ENCODE measurements around the gene LHFPL3.
"Not testable (repeated sequence)": the region's sequence is repeated elsewhere in the genome, so short reads cannot be mapped to it uniquely, and the experiment has no call there.

LHFPL3 gene

DNA sequence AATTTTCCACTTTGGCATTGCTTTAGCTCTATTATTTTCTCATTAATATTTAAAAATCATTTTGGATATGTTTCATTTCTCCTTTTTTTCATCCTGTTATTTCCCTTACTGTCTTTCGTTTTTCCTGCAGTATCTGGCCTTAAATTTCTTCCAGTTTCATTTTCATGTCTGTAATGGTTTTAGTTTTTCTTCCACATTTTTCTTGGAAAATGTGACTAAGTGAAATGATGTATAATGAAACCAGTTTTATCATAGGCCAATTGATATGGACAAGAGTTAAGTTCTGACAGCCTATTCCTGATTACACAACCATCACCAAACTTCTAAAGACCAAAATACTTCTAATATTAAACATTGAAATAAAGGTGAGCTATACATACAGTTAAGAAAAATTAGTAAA, 158.5 kb downstream of the LHFPL3 start:
- DNase-seq, result no peak

DNA sequence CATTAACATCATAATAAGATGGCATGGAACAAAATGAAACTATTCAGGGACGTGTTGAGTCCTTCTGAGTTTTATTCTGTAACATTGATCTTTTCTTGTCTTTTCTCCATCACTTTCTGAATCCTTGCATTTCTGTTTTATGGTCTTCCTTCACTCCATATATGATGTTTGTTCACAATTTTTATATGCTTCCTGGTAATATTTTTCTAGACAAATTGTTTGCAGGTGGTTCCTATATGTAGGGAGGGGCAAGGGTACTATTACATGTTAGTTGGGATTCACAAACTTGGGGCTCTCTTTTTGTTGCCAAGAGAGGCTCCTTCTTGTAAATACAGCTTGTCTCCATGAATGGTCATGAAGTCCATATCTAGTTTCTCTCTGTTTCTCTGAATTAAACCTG, 159.2 kb downstream of the LHFPL3 start:
- no peak for DNase-seq

DNA sequence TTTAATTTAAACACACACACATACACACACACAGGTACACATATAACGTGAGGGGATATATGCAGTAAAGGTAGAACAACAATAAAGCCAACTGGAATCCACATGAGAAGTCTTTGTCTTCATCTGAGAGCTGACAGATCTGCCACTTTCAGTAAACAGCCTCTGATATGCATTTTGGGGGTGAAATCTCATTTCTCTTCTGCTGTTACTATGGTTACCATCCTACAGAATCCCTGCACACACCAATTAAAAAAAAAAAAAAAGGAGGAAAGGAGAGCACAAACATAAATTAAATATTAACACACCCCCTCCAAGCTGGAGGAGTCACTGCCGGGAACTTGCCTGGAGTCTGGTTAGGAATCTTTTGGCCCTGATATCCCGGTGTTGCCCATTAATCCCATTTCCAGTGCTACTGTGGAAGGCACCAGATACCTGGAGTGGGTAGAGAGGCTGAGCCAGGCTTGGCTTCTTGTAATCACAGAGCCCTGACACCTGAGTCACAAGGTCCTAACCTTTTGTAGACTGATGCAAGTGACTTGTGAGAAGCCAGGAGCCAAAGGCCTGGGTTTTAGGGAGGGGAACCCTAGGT, 169.1 kb downstream of the LHFPL3 start:
- DNase-seq, result no peak

DNA sequence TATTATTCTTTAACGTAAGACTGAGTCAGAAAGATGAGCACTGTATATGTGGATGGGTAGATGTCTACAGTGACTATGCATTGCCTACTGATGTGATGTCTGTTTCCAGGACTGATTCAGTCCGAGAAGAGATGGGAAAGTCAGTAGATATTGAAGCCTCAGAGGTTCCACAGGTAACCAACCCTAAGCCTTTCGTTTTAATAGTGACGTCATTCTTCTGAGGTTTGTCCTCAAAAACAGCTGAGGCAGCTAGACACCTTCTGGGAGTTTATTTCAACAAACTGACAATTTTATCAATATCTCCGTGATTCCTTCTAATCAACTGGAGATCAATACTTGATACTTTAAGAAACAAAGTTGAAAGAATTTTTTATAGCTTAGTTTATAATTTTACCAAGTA, 171.6 kb downstream of the LHFPL3 start:
- DNase-seq, result no peak

DNA sequence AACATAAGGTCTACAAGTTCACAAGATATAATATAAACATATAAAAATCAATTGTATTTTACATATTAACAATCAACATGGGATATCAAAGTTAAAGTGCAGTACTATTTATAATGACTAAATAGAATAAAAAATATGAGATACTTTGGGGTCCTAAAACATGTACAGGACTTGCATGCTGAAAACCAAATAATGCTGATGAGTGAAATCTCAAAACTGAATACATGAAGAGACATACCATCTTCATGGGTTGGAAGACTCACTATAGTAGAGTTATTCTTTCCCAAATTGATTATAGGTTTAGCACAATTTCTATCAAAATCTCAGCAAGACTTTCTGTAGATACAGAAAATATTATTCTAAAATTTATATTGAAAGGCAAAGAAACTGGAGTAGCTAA, 181.5 kb downstream of the LHFPL3 start:
- DNase-seq, result no peak

DNA sequence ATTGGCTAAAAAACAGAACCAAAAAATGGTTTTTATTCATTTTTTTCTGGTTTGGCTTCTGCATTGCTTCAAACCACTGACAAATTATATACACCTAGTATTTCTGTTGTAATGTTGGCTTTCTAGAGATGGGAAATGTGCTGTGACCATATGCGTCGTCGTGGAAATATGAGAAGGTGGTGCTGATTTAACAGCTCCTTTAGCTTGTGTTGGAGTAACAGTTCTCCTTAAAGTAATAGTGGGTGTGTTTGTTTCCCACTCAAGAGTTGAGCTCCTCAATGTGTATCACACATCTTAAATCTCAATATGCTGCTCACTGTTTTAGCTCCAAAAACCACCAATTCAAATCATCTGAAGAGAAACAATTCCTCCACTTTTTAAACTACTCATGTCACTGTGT, 196.4 kb downstream of the LHFPL3 start:
- DNase-seq, result no peak

DNA sequence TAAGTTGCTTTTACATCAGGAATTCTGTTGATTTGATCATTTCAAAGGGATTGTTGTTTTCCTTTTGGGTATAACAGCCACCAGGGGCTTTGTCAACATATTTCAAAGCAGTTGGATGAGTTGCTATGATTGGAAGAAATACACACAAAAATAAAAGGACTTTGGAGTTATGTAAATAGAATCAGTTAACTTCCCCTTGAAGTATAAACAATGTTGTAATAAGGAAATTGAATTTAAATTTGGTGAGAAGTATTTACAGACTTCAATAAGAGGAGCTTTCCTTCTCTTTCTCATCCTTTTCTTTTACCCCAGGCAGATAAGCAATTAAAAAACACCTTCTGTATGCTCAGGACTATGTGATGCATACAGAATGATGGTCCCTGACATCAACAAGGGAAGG, 199.7 kb downstream of the LHFPL3 start:
- DNase-seq, result no peak

DNA sequence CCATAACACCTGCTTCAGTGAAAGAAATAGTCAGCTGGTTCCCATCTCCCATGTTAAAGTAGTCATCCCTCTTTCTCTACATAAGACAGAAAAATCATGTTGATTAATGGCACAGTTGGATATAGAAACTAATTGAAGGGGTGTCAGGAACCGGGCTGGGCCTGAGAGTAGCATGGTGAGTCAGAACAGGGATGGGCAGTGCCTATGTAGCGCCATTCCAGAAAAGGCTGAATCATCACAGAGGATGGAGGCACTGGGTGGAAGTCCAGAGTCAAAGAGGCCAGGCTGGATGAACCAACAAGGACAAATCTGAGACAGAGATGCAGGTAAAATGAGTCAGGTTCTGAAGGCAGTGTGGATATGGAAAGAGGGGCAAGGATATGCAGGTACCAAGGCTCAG, 201.2 kb downstream of the LHFPL3 start:
- no peak for DNase-seq

DNA sequence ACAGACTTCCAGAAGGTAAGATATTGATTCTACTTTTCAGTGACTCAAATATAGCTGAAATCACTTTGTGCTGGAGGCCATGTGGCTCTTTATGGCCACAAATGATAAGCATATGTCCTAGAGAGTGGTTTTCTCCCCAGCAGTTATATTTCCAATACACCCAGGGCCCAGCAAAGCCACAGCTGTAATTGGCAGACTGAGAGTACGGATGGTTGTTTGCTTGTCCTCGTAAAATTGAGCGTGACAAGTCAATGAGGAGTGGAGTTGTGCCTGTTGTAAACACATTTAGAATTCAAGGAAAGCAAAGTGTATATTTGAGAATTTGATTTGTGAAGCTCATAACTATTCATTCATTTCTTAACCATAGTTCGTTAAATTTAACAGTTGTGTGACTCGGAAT, 201.8 kb downstream of the LHFPL3 start:
- no peak for DNase-seq

DNA sequence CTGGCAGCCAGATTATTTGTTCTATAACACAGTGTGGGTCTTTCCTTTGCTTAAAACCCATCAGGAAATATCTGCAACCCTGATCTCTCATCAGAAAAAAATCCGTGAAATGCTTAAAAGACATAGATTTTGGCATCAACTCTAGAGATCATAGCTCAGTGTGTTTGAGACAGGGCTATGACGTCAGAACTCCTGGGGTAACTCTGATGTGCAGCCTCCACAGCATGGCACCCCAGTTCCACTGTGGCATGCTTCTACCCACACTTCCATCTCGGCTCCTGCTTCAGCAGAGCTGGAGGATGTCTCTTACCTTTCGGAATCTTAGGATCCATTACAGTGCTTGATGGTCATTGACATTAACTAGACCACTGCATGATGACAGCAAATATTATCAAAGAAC, 205.7 kb downstream of the LHFPL3 start:
- no peak for DNase-seq

DNA sequence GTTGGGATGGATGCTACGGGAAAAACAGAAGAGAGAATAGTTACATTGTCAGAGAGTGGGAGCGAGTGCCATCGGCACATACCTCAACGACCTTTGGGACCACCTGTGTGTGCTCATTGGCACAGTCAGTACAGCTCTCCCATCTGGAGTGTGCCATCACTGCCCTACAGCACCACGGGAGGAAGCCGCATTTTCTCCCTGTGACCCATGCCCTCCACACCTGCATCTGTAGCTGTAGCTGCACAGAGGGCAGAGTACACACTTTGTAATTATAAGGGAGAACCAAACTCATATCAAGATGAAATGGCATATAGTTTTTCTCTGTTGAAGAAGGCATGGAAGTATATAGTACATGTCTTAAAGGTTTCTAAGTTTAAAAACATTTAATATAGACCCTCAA, 207.4 kb downstream of the LHFPL3 start:
- no peak for DNase-seq

DNA sequence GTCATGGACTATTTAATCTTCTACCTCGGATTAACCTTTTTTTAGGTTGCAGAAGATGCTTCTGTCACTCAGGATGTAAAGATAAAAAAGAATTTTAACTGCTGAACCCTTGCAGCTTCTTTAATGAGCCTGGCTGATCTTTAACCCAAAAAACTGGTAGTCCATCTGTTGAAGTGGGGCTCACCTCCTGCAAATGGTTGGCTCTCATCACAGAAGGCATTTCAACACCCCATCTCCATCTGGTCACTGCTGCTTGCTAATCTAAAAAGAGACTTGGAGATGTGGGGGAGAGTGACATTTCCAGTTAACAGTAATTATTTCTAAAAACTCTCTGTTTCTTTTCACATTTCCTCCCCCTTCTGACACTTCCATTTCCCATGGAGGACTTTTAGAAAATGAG, 208.6 kb downstream of the LHFPL3 start:
- DNase-seq, result no peak

DNA sequence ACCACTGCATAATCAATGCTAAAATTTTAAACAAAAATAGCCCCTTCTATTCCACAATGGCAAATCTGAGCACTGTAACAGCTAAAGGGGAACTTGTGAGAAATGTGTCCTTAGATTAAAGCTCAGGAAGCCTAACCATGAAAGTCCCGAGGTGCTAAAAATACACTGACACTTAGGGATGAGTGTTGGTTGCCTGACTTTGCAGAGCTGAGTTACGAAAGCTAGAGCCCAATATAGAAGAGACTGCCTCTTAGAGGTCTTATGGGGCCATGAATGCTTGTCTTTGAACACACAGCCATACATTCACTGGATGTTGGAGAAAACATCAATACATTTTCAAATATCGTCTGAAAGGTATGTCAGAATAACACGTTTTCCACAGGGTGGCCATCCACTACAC, 209.7 kb downstream of the LHFPL3 start:
- DNase-seq, result no peak

DNA sequence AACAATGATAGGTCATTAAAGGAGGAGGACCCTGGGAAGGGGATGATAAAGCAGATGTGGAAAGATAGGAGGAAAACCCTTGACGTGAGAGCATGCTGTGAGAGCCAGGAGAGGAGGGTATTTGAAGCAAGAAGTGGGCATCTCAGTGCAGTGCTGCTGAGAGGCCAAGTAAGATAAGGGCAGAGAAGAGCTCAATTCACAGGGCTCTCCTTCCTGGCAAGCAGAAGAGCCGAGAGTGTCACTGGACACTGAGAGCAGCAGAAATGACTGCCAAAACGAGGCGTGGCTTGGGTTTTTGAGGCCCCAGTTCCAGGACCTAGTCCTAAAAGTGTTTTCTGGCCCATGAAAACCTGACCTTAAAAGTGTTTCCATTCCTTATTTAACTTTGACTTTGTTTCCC, 213.5 kb downstream of the LHFPL3 start:
- DNase-seq, result no peak

DNA sequence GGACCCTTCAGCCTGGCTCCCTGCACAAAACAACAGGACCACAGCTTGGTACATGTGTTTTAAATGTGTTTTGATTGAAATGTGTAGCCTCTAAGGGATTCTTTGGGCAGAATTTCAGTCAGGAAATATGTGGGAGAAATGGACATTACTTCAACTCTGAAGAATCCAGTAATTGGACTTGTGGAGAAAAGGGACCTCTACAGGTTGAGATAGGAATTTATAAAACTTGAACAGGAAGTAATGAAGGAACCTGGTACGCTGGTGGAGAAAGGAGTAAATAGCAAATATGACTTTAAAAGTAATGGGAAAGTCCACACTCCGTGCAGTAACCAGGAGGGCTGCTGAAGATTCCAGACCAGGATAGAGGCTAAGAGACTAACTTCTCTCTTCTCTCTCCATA, 220.5 kb downstream of the LHFPL3 start:
- no peak for DNase-seq

DNA sequence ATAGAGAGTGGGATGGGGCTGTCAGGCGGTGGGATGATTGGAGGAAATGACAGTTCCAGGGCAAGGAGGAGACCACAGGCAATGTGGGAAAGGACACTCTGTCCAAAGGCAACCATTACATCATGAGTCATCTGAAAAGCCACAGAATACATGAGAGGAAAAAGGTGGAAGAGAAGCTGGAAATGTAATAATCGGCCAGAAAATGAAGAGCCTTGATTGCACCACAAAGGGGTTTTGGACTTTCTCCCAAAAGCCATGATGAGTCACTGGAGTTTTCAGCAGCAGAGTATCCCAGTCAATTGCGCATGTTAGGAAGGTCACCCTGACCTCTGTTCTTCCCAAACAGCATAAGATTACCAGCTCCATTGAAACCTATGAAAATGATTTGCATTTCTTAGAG, 222.0 kb downstream of the LHFPL3 start:
- no peak for DNase-seq

DNA sequence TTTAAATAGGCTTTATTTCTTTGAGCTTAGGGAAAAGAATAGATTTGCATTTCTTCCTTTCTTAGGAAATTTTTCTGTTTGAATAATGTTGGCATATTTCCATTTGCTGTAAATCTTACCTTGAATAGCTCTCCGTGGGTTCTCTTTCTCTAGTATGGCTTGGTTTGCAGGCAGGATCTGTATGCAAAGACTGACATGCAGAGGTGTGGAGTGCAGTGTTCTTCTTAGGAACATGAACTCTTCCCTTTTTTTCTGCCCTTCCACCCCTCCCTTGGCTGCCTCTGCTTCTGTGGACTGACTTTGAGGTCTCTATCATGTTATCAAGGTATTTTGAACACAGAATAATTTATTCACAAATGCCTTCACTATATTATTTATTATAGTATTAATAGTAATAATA, 222.8 kb downstream of the LHFPL3 start:
- no peak for DNase-seq

DNA sequence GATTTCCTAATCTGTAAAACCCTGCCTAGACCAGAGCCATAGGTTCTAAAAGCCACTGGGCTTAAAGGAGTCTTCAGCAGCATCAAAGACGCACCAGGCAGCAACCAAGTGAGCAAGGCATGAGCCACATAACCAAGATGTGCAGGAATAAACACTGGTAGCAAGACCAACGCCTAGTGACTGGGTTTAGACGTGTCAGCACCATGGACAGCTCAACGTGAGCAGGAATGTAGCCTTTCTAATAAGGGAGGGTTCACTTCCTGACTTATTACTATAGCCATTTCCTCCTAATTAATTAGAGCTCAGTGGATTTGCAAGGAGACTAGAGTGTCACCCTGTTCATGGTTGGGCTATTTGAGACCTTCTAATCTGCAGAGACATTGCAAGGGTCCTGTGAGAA, 223.7 kb downstream of the LHFPL3 start:
- DNase-seq, result no peak

DNA sequence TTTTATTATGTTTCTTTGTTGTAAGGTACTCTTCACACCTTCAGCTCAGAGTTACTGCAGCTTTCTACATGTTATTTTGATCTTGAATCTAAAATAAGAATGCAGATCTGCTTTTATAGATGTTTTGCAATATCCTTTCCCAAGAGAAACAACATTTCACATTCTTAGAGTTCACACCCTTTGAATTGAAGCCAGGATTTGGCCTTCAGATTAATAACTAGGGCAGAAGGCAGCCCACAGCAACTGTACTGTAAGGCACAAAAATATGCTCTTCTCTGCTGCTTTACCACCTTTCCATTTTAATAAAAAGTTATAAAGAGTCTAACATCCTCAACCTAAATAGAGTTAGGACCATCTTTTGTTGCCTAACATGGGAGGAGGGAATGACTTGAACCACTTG, 224.7 kb downstream of the LHFPL3 start:
- DNase-seq, result no peak

DNA sequence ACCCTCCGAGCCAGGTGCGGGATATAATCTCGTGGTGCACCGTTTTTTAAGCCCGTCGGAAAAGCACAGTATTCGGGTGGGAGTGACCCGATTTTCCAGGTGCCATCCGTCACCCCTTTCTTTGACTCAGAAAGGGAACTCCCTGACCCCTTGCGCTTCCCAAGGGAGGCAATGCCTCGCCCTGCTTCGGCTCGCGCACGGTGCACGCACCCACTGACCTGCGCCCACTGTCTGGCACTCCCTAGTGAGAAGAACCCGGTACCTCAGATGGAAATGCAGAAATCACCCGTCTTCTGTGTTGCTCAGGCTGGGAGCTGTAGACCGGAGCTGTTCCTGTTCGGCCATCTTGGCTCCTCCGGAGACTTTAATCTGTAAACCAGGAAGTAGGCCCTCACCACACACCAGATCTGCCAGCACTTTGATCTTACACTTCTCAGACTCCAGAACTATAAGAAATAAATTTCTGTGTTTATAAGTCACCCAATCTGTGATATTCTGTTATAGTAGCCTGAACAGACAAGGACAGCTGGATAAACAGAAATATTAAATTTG, 235.0 kb downstream of the LHFPL3 start:
- not testable (repeated sequence) for DNase-seq

DNA sequence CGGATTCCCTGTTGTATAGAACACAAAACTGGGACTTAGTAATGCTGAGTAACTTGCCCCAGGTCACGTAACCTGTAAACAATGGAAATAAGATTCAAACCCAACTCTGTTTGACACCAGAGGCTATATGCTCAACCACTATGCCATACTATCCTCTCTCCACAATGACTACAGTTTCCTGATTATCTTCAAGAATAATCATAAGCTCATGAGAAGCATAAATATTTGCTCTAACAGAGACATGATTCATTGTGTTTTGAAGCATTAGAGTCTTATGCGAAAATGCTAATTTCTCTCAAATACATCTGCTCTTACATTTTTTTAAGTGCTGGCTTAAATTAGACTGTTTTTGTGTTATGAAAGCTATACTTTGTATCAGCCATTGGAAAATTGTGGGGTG, 241.3 kb downstream of the LHFPL3 start:
- no peak for DNase-seq

DNA sequence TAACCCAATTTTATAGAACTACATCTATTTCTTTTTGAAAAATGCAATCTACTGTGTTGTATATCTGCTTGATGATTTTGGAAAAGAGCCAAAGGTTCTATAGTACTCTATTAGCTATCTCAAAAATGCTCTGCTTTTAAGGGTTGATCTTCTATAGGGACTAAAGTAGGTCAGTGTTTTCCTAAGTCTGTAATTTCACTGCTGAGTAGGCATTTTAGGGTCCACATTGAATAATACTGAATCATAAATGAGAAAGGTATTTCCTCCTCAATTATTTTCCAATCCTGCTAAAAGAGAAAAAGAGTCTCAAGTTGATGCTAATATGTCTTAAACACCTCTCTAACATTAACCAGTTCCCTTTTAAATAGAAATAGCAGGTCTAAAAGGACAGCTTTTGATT, 244.2 kb downstream of the LHFPL3 start:
- no peak for DNase-seq

DNA sequence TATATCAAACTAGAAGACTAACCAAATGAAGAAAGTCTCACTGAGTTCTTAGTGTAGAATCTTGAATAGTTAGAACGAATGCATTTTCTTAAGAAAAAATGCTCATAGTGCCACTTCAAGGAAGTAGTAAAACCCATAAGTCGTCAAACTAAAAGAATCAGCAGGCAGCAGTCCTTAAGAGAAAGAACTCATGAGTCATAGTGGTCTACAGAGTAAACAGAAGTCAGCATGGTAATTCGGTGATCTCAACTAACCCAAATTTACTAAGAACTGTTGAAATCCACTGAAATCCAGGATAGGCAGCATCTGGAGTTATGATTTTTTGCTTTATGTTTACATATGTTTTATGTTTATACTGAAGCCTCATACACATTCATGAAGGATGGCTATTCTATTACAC, 256.2 kb downstream of the LHFPL3 start:
- no peak for DNase-seq

DNA sequence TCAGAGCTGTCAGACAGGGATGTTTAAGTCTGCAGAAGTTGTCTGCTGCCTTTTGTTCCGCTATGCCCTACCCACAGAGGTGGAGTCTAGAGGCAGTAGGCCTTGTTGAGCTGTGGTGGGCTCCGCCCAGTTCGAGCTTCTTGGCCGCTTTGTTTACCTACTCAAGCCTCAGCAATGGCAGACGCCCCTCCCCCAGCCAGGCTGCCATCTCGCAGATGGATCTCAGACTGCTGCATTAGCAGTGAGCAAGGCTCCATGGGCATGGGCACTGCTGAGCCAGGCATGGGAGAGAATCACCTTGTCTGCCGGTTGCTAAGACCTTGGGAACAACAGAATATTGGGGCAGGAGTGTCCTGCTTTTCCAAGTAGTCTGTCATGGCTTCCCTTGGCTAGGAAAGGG, 267.2 kb downstream of the LHFPL3 start:
- DNase-seq, result not testable (repeated sequence)

DNA sequence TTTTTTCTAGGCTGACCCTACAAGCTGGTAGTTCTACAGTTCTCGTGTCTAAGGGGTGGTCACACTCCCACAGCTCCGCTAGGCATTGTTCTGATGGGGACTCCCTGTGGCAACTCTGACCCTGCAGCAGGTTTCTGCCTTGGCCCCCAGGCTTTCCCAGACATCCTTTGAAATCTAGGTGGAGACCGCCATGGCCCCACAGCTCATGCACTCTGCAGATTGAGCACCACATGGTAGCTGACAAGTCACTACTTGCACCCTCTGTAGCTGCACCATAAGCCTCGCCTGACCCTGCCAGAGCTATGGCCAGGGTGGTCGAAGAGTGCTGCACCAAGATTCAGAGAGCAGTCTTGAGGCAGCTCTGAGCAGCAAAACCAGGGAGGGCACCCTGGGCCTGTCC, 275.6 kb downstream of the LHFPL3 start:
- DNase-seq, result no peak

DNA sequence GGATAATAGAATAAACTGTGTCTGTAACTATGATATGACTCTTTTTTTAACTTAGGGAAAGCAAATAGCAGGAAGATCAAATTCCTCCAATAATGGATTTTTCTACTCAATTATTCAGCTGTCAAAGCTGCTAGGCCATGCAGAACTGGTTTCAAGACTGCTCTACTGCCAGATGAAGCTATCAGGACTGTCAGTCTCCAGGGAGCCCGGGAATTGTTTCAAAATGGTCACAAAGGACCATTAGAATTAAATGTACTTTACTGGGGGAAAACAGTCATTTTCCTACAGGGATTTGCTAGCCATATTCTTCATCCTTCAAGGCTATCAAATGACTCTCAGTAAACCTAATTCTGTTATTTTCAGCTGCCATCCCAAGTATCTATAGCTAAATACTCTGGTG, 276.3 kb downstream of the LHFPL3 start:
- no peak for DNase-seq

Data from central memory CD4-positive, alpha-beta T cell (primary cell).